ENCODE data around the gene CSF2. TPM values are rescaled to one million over a fixed set of nuclear protein-coding genes. Genes with fewer than 3 reads are reported as not detected.
A peak's percentile ranks its signal among the peaks of the same experiment; 100 is the strongest.

The CSF2 gene
- total and polyA plus RNA-seq, 2 of the 13 experiments (the other 11 are each of a cell fraction or from before 2014, with no cell fraction given), result not detected

- H3K4me1 ChIP-seq (ENCODE audit: insufficient read depth, low read length), result peaks cover 7% of the 10 kb centered on the region
- intact Hi-C loops (cut with micrococcal nuclease; ENCODE audit: unreplicated experiment), result no loop called here
- ATAC-seq (peak; percentile 71), FAIRE-seq (no peak), DNase-seq (ENCODE audit: low spot score) (no peak)
- no peaks in the 10 kb centered on the region for H3K9me3 ChIP-seq (ENCODE audit: low read length)
- H3K4me3 ChIP-seq (replicated peaks in 1 of 3; ENCODE audit: insufficient read depth in 1 of 3, low read depth in 2 of 3, low read length in 3 of 3), result no peak overlapping the region
- in situ Hi-C loops (cut with HindIII; ENCODE audit: extremely low pct_ligation_motif_present, low pct_unique_long_range_greater_than_20kb), result no loop called here
- no peaks in the 10 kb centered on the region for H3K79me2 ChIP-seq (ENCODE audit: insufficient read depth, low read length)
- H3K9ac ChIP-seq (ENCODE audit: insufficient read depth, low read depth, low read length), result no peak overlapping the region
- H3K27ac ChIP-seq (ENCODE audit: extremely low read length, insufficient read depth, low read length), result no peak overlapping the region
- CTCF ChIA-PET (ENCODE audit: low intra/inter-chr PET ratio, low total read pairs), result no interaction called here
- H2AFZ ChIP-seq (ENCODE audit: low read length), result no peak overlapping the region
- no TSS peak for BruUV-seq (replicated peaks)
- H3K36me3 ChIP-seq (replicated peaks in 1 of 2; ENCODE audit: control insufficient read depth in 1 of 2, insufficient read depth in 2 of 2, low read length in 2 of 2), result no peaks in the 10 kb centered on the region
- no peaks in the 10 kb centered on the region for H4K20me1 ChIP-seq (ENCODE audit: insufficient read depth, low read length)
- TF ChIP-seq ZNF430 (CRISPR knock-in tag; IDR thresholded peaks at IDR 0.05) (no peak), ZNF382 (CRISPR knock-in tag; IDR thresholded peaks at IDR 0.05; ENCODE audit: borderline replicate concordance) (no peak), AGO1 (IDR thresholded peaks at IDR 0.05; ENCODE audit: low read depth, low read length, poor library complexity, severe bottlenecking) (no peak), MYPOP (CRISPR knock-in tag; IDR thresholded peaks at IDR 0.05) (no peak), BRD4 (CRISPR knock-in tag; IDR thresholded peaks at IDR 0.05) (no peak), STAT5B (CRISPR knock-in tag; IDR thresholded peaks at IDR 0.05) (no peak), ZNF441 (CRISPR knock-in tag; IDR thresholded peaks at IDR 0.05; ENCODE audit: borderline replicate concordance) (no peak), GTF2F1 (IDR thresholded peaks at IDR 0.05; ENCODE audit: low read length) (no peak), KLF6 (CRISPR knock-in tag; IDR thresholded peaks at IDR 0.05) (no peak), SMARCC2 (IDR thresholded peaks at IDR 0.05) (no peak), FOXO1 (CRISPR knock-in tag; IDR thresholded peaks at IDR 0.05) (no peak), DNMT1 (CRISPR knock-in tag; IDR thresholded peaks at IDR 0.05) (no peak), ZNF547 (CRISPR knock-in tag; IDR thresholded peaks at IDR 0.05) (no peak), IKZF4 (CRISPR knock-in tag; IDR thresholded peaks at IDR 0.05; ENCODE audit: borderline replicate concordance, low read depth, not compliant biosample characterization) (no peak), ZFP1 (CRISPR knock-in tag; IDR thresholded peaks at IDR 0.05) (no peak)
- TF ChIP-seq, protein P1, sequence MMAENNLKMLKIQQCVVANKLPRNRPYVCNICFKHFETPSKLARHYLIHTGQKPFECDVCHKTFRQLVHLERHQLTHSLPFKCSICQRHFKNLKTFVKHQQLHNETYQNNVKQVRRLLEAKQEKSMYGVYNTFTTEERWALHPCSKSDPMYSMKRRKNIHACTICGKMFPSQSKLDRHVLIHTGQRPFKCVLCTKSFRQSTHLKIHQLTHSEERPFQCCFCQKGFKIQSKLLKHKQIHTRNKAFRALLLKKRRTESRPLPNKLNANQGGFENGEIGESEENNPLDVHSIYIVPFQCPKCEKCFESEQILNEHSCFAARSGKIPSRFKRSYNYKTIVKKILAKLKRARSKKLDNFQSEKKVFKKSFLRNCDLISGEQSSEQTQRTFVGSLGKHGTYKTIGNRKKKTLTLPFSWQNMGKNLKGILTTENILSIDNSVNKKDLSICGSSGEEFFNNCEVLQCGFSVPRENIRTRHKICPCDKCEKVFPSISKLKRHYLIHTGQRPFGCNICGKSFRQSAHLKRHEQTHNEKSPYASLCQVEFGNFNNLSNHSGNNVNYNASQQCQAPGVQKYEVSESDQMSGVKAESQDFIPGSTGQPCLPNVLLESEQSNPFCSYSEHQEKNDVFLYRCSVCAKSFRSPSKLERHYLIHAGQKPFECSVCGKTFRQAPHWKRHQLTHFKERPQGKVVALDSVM (CRISPR knock-in tag; IDR thresholded peaks at IDR 0.05), result no peak
- TF ChIP-seq, protein P2, sequence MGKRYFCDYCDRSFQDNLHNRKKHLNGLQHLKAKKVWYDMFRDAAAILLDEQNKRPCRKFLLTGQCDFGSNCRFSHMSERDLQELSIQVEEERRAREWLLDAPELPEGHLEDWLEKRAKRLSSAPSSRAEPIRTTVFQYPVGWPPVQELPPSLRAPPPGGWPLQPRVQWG (CRISPR knock-in tag; IDR thresholded peaks at IDR 0.05; ENCODE audit: borderline replicate concordance, low read depth), result no peak
- H3K4me2 ChIP-seq (ENCODE audit: low read depth, low read length), result no peak overlapping the region
- H3K27me3 ChIP-seq (ENCODE audit: control insufficient read depth in 1 of 2, insufficient read depth in 2 of 2, low read length in 2 of 2), result no peaks in the 10 kb centered on the region
- POLR2A ChIA-PET, result no interaction called here
- WGBS (ENCODE audit: low lambda C conversion rate), result 0% methylated on average over 3 of the region's 3 CpGs
These were observed 36.6 kb downstream of the CSF2 start for GRCh38 chr5:132110195-132110594.
